ENCODE results near the gene RENBP. TPM values are rescaled to one million over a fixed set of nuclear protein-coding genes. Genes with fewer than 3 reads are reported as not detected.

The RENBP gene
- polyA plus RNA-seq, 1 of the 3 experiments (the other 2 are of a cell fraction): 0.90 TPM

DNA sequence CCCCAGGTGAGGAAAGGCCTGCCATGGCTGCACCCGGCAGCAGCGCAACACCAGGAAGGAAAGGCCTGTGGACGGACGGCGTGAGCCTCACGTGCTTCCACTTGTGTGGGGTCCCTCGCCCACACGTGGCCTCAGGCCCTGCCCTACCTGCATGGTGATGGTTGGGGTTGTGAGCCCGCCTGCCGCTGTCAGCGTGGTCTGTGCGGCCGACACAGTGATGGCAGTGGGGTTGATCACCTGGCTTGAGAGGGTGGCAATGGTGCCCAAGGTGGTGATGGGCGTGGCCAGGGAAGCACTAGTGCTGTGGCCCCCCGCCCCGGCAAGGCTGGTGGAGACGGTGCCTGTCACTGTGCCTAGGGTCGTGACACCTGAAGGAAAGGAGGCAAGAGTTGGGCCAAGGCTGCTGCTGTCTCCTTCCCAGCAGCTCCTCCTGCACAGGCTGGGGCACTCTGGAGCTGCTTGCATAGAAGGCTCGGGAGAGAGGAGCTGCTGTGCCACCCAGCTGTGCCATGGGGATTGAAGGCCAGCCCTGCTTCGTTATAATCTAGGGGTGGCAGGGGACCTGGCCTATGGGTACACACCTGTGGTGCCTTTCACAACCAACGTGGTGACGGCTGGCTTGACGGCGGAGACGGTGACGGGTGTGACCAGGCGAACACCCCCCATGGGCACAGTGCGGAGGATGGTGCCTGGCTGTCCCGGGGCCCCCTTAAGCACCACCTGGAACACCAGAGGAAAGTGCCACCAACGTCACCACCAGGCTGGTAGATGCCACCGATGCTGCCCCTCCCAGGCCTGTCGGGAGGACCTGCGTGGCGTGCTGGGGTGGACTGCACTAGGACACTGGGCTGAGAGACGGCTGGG, 11.8 kb upstream of the RENBP start:
- DNase-seq: no peak
- TF ChIP-seq PBX3 (IDR thresholded peaks at IDR 0.05) (no peak), MXI1 (IDR thresholded peaks at IDR 0.05; ENCODE audit: low read depth, low read length) (no peak), EP300 (IDR thresholded peaks at IDR 0.05; ENCODE audit: borderline replicate concordance in 1 of 2, low read depth in 1 of 2, low read length in 1 of 2) (no peak), SMC3 (IDR thresholded peaks at IDR 0.05; ENCODE audit: low read depth, low read length) (no peak)
- H3K27me3 ChIP-seq (ENCODE audit: insufficient read depth): no peaks in the 10 kb centered on the region
- 100% methylated on average over 7 of the region's 35 CpGs for WGBS (ENCODE audit: low lambda C conversion rate)
- H4K20me1 ChIP-seq (ENCODE audit: insufficient read depth): peaks cover 8% of the 10 kb centered on the region
- H3K9me2 ChIP-seq: no peaks in the 10 kb centered on the region
- H3K79me2 ChIP-seq (ENCODE audit: insufficient read depth): 0 out of 2 replicates have a peak, but pooled peaks cover under 1% of the 10 kb centered on the region
- no peak overlapping the region for H3K4me2 ChIP-seq
- H3K27ac ChIP-seq (ENCODE audit: low read depth in 2 of 2, low read length in 1 of 2): no peak overlapping the region
- H3K36me3 ChIP-seq (replicated peaks in 1 of 2; ENCODE audit: control insufficient read depth in 1 of 2, insufficient read depth in 2 of 2, low read length in 1 of 2): peaks cover 13 to 98% of the 10 kb centered on the region in 2 experiments
- no peaks in the 10 kb centered on the region; a peak in 1 of 4 replicates for H3K4me1 ChIP-seq (ENCODE audit: control insufficient read depth in 1 of 2, insufficient read depth in 2 of 2, low read depth in 1 of 2, low read length in 1 of 2)
- ChIA-PET CTCF (no interaction called here), POLR2A (no interaction called here)
- no peak overlapping the region for H3K9ac ChIP-seq
- no peaks in the 10 kb centered on the region for H3K9me3 ChIP-seq
- no peak overlapping the region for H2AFZ ChIP-seq (ENCODE audit: low read depth)
- no peak overlapping the region for H3K4me3 ChIP-seq (ENCODE audit: low read depth in 2 of 2, low read length in 1 of 2)
- H3F3A ChIP-seq (replicated peaks; ENCODE audit: insufficient read depth): no peaks in the 10 kb centered on the region

DNA sequence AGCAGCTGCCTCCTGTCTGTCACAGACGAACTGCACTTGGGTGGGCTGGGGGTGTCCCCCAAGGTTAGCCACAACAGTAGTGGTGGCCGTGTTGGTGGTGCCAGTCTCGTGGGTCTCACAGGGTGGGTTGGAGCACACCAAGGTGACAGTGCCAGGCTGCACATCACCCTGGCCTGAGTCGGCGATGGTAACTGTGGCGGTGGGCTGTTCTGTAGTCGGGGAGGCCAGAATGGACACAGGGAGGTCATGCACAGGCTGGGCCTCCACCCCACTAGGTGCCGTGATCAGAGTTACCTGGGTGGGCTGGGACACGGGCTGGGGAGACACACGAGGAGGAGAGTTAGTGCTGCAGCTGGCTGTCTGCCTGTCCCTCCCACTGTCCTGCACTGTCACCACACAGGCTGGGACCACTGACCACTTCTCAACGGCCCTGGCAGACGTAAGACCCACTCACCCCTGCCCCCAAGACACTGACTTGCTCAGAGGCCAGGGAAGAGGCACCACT, 10.8 kb upstream of the RENBP start:
- POLR2A ChIA-PET: no interaction called here
- TF ChIP-seq, protein P1, sequence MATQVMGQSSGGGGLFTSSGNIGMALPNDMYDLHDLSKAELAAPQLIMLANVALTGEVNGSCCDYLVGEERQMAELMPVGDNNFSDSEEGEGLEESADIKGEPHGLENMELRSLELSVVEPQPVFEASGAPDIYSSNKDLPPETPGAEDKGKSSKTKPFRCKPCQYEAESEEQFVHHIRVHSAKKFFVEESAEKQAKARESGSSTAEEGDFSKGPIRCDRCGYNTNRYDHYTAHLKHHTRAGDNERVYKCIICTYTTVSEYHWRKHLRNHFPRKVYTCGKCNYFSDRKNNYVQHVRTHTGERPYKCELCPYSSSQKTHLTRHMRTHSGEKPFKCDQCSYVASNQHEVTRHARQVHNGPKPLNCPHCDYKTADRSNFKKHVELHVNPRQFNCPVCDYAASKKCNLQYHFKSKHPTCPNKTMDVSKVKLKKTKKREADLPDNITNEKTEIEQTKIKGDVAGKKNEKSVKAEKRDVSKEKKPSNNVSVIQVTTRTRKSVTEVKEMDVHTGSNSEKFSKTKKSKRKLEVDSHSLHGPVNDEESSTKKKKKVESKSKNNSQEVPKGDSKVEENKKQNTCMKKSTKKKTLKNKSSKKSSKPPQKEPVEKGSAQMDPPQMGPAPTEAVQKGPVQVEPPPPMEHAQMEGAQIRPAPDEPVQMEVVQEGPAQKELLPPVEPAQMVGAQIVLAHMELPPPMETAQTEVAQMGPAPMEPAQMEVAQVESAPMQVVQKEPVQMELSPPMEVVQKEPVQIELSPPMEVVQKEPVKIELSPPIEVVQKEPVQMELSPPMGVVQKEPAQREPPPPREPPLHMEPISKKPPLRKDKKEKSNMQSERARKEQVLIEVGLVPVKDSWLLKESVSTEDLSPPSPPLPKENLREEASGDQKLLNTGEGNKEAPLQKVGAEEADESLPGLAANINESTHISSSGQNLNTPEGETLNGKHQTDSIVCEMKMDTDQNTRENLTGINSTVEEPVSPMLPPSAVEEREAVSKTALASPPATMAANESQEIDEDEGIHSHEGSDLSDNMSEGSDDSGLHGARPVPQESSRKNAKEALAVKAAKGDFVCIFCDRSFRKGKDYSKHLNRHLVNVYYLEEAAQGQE (IDR thresholded peaks at IDR 0.05; ENCODE audit: low read depth, low read length): no peak
- no peak for TF ChIP-seq EZH2phosphoT487 (IDR thresholded peaks at IDR 0.05; ENCODE audit: borderline replicate concordance, low read depth)
- no peak for TF ChIP-seq FOXM1 (IDR thresholded peaks at IDR 0.05; ENCODE audit: low read depth)
- no peak for TF ChIP-seq POLR2AphosphoS5 (IDR thresholded peaks at IDR 0.05; ENCODE audit: low read depth, low read length)
- no peak for TF ChIP-seq EP300 (IDR thresholded peaks at IDR 0.05; ENCODE audit: borderline replicate concordance in 1 of 2, low read depth in 1 of 2, low read length in 1 of 2)
- TF ChIP-seq TAF1 (IDR thresholded peaks at IDR 0.05; ENCODE audit: borderline replicate concordance, low read depth, low read length): no peak
- TF ChIP-seq NRF1 (IDR thresholded peaks at IDR 0.05; ENCODE audit: low read depth, low read length): no peak
- TF ChIP-seq TCF12 (IDR thresholded peaks at IDR 0.05): no peak
- no peak for TF ChIP-seq PBX3 (IDR thresholded peaks at IDR 0.05)
- TF ChIP-seq, protein P2, sequence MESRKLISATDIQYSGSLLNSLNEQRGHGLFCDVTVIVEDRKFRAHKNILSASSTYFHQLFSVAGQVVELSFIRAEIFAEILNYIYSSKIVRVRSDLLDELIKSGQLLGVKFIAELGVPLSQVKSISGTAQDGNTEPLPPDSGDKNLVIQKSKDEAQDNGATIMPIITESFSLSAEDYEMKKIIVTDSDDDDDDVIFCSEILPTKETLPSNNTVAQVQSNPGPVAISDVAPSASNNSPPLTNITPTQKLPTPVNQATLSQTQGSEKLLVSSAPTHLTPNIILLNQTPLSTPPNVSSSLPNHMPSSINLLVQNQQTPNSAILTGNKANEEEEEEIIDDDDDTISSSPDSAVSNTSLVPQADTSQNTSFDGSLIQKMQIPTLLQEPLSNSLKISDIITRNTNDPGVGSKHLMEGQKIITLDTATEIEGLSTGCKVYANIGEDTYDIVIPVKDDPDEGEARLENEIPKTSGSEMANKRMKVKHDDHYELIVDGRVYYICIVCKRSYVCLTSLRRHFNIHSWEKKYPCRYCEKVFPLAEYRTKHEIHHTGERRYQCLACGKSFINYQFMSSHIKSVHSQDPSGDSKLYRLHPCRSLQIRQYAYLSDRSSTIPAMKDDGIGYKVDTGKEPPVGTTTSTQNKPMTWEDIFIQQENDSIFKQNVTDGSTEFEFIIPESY (IDR thresholded peaks at IDR 0.05; ENCODE audit: borderline replicate concordance, low read depth): no peak
- TF ChIP-seq SIN3A (IDR thresholded peaks at IDR 0.05; ENCODE audit: borderline replicate concordance, low read depth, low read length): no peak
- TF ChIP-seq RCOR1 (IDR thresholded peaks at IDR 0.05; ENCODE audit: low read length): no peak
- TF ChIP-seq SMC3 (IDR thresholded peaks at IDR 0.05; ENCODE audit: low read depth, low read length): no peak
- no peak for TF ChIP-seq MAX (IDR thresholded peaks at IDR 0.05; ENCODE audit: low read depth)

More for the DNA sequence above, 10.8 kb upstream of the RENBP start:
- Histone ChIP-seq H3K36me3 (replicated peaks in 1 of 2; ENCODE audit: control insufficient read depth in 1 of 2, insufficient read depth in 2 of 2, low read length in 1 of 2) (peaks cover 13 to 98% of the 10 kb centered on the region in 2 experiments), H3K9me3 (no peaks in the 10 kb centered on the region), H3K27ac (ENCODE audit: low read depth in 2 of 2, low read length in 1 of 2) (no peak overlapping the region), H3K4me3 (ENCODE audit: low read depth in 2 of 2, low read length in 1 of 2) (no peak overlapping the region), H3K4me1 (ENCODE audit: control insufficient read depth in 1 of 2, insufficient read depth in 2 of 2, low read depth in 1 of 2, low read length in 1 of 2) (no peaks in the 10 kb centered on the region; a peak in 1 of 4 replicates), H3F3A (replicated peaks; ENCODE audit: insufficient read depth) (no peaks in the 10 kb centered on the region), H2AFZ (ENCODE audit: low read depth) (no peak overlapping the region), H3K9ac (no peak overlapping the region), H3K9me2 (no peaks in the 10 kb centered on the region), H3K79me2 (ENCODE audit: insufficient read depth) (no peaks in the 10 kb centered on the region), H4K20me1 (ENCODE audit: insufficient read depth) (peaks cover 5% of the 10 kb centered on the region; the same call in 1 of the 2 replicates), H3K4me2 (no peak overlapping the region), H3K27me3 (ENCODE audit: insufficient read depth) (no peaks in the 10 kb centered on the region)
- no peak for DNase-seq
- CTCF ChIA-PET: no interaction called here
- 98% methylated on average over 7 of the region's 12 CpGs for WGBS (ENCODE audit: low lambda C conversion rate)

Data from SK-N-SH (cell line).